OCI-LY3 (cell line): ENCODE measurements around the gene MED27.
"Not testable (repeated sequence)": the region's sequence is repeated elsewhere in the genome, so short reads cannot be mapped to it uniquely, and the experiment has no call there.

Experiments
- H2AFZ ChIP-seq: fragments of 200-600, 300-600 bp; shearing (Covaris generic); 2 replicates; pipeline ENCODE4 v1.6.0; 2014; ENCODE audit warnings: antibody characterized with exemption, low read depth, low read length
- H3K27ac ChIP-seq: fragments of 200-600, 300-600 bp; sonication (generic); 2 replicates; pipeline ENCODE4 v1.5.1; 2014; ENCODE audit warnings: mild to moderate bottlenecking, low read length, moderate library complexity, mixed read lengths
- H3K27me3 ChIP-seq: fragments of 200-600, 300-600 bp; sonication (generic); 2 replicates; pipeline ENCODE4 v1.6.1; 2014; ENCODE audit warnings: low read depth, low read length, mixed read lengths
- H3K36me3 ChIP-seq: fragments of 200-600, 300-600 bp; sonication (generic); replicated peaks from 2 replicates; pipeline ENCODE3; 2014; ENCODE audit warnings: low read depth, low read length, mixed read lengths
- H3K4me1 ChIP-seq: fragments of 300-600, 200-600 bp; sonication (generic); 2 replicates; pipeline ENCODE4 v1.6.1; 2014; ENCODE audit warnings: low read length, mixed read lengths
- H3K4me2 ChIP-seq: fragments of 200-600, 300-600 bp; sonication (generic); 2 replicates; pipeline ENCODE4 v1.6.1; 2014; ENCODE audit warnings: low read length, mixed read lengths
- H3K4me3 ChIP-seq: fragments of 300-600, 200-600 bp; sonication (generic); 2 replicates; pipeline ENCODE4 v1.5.1; 2014; ENCODE audit warnings: antibody characterized with exemption, mild to moderate bottlenecking, low read length, moderate library complexity
- H3K79me2 ChIP-seq: fragments of 300-600, 200-600 bp; shearing (Covaris generic); 2 replicates; pipeline ENCODE4 v1.6.1; 2014; ENCODE audit warnings: mild to moderate bottlenecking, low read length, mixed read lengths
- H3K9ac ChIP-seq: fragments of 300-600, 200-600 bp; shearing (Covaris generic); 2 replicates; pipeline ENCODE4 v1.6.0; 2014; ENCODE audit warnings: mild to moderate bottlenecking, low read length, moderate library complexity
- H3K9me3 ChIP-seq: fragments of 200-600, 300-600 bp; shearing (Covaris generic); 2 replicates; pipeline ENCODE4 v1.6.1; 2014; ENCODE audit warnings: low read length, mixed read lengths; ENCODE audit not compliant: insufficient read depth
- H4K20me1 ChIP-seq: fragments of 200-600, 300-600 bp; sonication (generic); 2 replicates; pipeline ENCODE4 v1.6.1; 2016; ENCODE audit warnings: low read length, mixed read lengths; ENCODE audit not compliant: insufficient read depth
- CTCF ChIP-seq: fragments of 200-600, 300-600 bp; sonication (generic); IDR thresholded peaks from 2 replicates; pipeline ENCODE4 v1.5.1; 2014; ENCODE audit warnings: antibody characterized with exemption, low read length, low read depth
- EZH2phosphoT487 ChIP-seq: fragments of 200-600 bp; shearing (Covaris generic); IDR thresholded peaks from 2 replicates; pipeline ENCODE4 v1.6.1; 2018; ENCODE audit warnings: antibody characterized with exemption, mixed run types, low read depth

MED27 gene

DNA sequence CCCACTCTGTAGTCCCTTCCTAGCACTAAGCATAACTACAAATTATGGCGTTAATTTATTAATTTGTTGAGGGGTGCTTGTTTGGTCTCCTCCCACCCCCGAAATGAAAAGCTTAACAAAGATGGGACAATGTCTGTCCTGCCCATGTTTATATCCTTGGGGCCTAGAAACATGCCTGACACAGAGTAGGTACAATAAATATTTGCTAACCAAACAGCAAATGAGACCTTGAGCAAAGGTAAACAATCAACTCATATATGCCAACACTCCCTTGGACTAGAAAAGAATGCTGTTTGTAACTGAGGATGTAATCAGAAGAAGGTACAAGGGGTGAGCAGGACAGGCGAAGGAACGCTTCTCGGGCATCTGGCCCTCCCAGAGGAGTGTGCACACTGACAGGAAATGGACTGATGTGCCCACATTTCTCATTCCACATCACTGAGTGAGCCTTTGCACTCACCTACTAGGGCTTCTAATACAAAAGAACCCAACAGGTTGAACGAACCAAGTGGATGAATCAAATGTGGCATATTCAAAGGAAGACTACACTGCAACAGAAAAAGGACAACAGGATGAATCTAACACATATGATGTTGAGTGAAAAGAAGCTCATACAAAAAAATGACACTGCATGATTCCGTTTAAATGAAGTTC lies 66.8 kb downstream of the MED27 start:
- Histone ChIP-seq H4K20me1 (peaks cover 57% of the 10 kb centered on the region), H2AFZ (no peak overlapping the region), H3K4me2 (no peak overlapping the region), H3K4me1 (peaks cover 5% of the 10 kb centered on the region), H3K27me3 (peaks cover 6% of the 10 kb centered on the region; the same call in 1 of the 2 replicates), H3K9ac (no peak overlapping the region), H3K27ac (no peak overlapping the region), H3K4me3 (no peak overlapping the region), H3K79me2 (peaks cover 10% of the 10 kb centered on the region), H3K36me3 (peaks cover 4% of the 10 kb centered on the region), H3K9me3 (no peaks in the 10 kb centered on the region)
- TF ChIP-seq EZH2phosphoT487 (no peak), CTCF (no peak)

DNA sequence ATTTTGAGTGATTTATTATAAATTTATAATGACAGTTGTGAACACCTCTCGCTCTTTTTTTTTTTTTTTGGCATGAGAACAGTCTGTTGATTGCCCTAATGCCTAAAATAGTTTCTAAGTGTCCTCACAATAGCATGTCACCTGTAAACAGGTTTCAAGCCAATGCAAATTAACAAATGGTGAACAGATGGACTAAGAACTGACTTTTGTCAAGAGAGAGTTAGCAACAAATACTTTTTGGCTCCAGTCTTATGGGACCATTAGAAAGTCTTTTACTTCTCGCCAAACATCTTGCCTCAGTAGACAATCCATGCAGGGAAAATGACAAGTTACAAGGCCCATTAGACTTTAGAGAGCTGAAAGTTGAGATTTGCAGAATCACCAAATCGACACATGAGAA lies 67.8 kb downstream of the MED27 start:
- no peak overlapping the region for H2AFZ ChIP-seq
- H3K9ac ChIP-seq = no peak overlapping the region
- H3K9me3 ChIP-seq = no peaks in the 10 kb centered on the region
- no peak overlapping the region for H3K27ac ChIP-seq
- peaks cover 14% of the 10 kb centered on the region for H3K4me1 ChIP-seq
- H3K27me3 ChIP-seq = peaks cover 6% of the 10 kb centered on the region; the same call in 1 of the 2 replicates
- peaks cover 13% of the 10 kb centered on the region for H3K79me2 ChIP-seq
- H3K36me3 ChIP-seq = peaks cover 4% of the 10 kb centered on the region
- peaks cover 59% of the 10 kb centered on the region for H4K20me1 ChIP-seq
- TF ChIP-seq EZH2phosphoT487 = no peak
- no peak for TF ChIP-seq CTCF
- no peak overlapping the region for H3K4me3 ChIP-seq
- H3K4me2 ChIP-seq = no peak overlapping the region

DNA sequence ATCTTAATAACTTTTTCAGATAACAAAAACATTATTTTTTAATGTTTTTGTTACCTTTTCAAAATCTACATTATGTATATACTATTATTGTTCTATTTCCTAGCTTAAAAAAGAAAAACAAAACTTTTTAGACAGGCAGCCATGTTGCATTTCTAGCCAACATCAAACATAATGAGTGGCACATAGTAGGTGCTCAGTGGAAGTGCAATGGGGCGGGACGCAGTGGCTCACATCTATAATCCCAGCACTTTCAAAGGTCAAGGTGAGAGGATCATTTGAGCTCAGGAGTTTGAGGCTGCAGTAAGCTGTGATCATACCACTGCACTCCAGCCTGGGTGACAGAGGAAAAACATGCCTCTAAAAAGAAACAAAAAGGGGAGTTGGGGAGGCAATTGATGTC lies 68.4 kb downstream of the MED27 start:
- Histone ChIP-seq H3K36me3 (peaks cover 4% of the 10 kb centered on the region), H3K27me3 (peaks cover 9% of the 10 kb centered on the region), H3K27ac (no peak overlapping the region), H2AFZ (no peak overlapping the region), H3K4me2 (no peak overlapping the region), H3K79me2 (peaks cover 16% of the 10 kb centered on the region), H3K4me1 (peaks cover 20% of the 10 kb centered on the region), H3K9ac (no peak overlapping the region), H3K9me3 (no peaks in the 10 kb centered on the region), H3K4me3 (no peak overlapping the region), H4K20me1 (peaks cover 59% of the 10 kb centered on the region)
- TF ChIP-seq CTCF (no peak), EZH2phosphoT487 (no peak)

GRCh38 chr9:132010201-132010600 lies 69.5 kb downstream of the MED27 start:
- Histone ChIP-seq H4K20me1 (peaks cover 60% of the 10 kb centered on the region), H3K4me1 (peaks cover 31% of the 10 kb centered on the region), H3K79me2 (peaks cover 20% of the 10 kb centered on the region), H3K27me3 (peaks cover 19% of the 10 kb centered on the region)
- not testable (repeated sequence) for H3K4me3 ChIP-seq, H3K9me3 ChIP-seq, H3K4me2 ChIP-seq, H3K9ac ChIP-seq, H3K27ac ChIP-seq, H2AFZ ChIP-seq, H3K36me3 ChIP-seq
